ENCODE data around the gene LRP8. TPM values are rescaled to one million over a fixed set of nuclear protein-coding genes. Genes with fewer than 3 reads are reported as not detected.

LRP8 gene
- total RNA-seq, 1 experiment from 2014 or later, result 56.3 TPM

DNA sequence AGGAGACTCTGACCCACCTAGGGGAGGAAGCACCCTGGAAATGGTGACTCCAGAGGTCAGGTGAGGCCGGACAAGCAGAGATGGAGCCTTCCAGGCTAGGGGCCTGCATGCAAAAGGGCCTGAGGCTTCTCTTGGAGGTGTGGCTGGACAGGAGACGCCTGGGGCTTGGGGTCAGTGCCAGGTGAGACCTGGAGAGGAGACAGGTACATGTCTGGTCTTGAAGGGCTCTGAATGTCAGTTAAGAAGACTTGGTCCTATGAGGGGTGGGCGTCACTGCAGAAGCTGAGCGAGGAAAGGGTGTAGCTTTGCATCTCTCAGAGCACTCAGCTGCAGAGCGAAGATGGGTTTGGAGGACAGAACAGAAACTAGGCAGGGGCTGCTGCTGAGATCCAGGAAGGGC, 14.3 kb downstream of the LRP8 start:
- no TSS peak for BruUV-seq (replicated peaks)
- ATAC-seq, result no peak
- intact Hi-C loops (cut with micrococcal nuclease), result no loop called here
- H3K27ac ChIP-seq (ENCODE audit: low read depth, low read length), result no peak overlapping the region
- H3K9me3 ChIP-seq (ENCODE audit: control insufficient read depth in 1 of 2, insufficient read depth in 1 of 2, low read depth in 1 of 2, low read length in 2 of 2), result no peaks in the 10 kb centered on the region
- H3K79me2 ChIP-seq (ENCODE audit: insufficient read depth, low read length), result peaks cover 69% of the 10 kb centered on the region; the same call in 1 of the 2 replicates
- ChIA-PET RAD21 (ENCODE audit: low non-redundant PET in 1 of 2, low total read pairs in 2 of 2, uncharacterized antibody in 2 of 2, unreplicated experiment in 2 of 2) (no interaction called here), CTCF (interaction anchor here (1.4 kb wide), 1 partner anchor 35 kb away, joined by 3 read pairs; no protein-coding TSS in a partner anchor), POLR2A (no interaction called here)
- H3K4me1 ChIP-seq (ENCODE audit: control insufficient read depth in 1 of 2, insufficient read depth in 2 of 2, low read length in 2 of 2), result no peaks in the 10 kb centered on the region
- DNase-seq (ENCODE audit: low read depth, low spot score), result no peak
- TF ChIP-seq POLR2A (IDR thresholded peaks at IDR 0.05; ENCODE audit: borderline replicate concordance, extremely low read depth, insufficient read depth, insufficient read length), result no peak
- no peak for TF ChIP-seq CEBPB (IDR thresholded peaks at IDR 0.05; ENCODE audit: low read depth)
- no peak for TF ChIP-seq ZNF274 (IDR thresholded peaks at IDR 0.05; ENCODE audit: low read depth, low read length)
- H3K27me3 ChIP-seq (ENCODE audit: insufficient read depth, low read length), result no peaks in the 10 kb centered on the region
- no peak overlapping the region for H3K9ac ChIP-seq (ENCODE audit: low read length)
- H3K36me3 ChIP-seq (ENCODE audit: control insufficient read depth in 1 of 2, insufficient read depth in 2 of 2, low read length in 2 of 2), result peaks cover 0 to 20% of the 10 kb centered on the region in 2 experiments; a peak in 1 of 4 replicates
- H3K4me2 ChIP-seq (ENCODE audit: low read length), result no peak overlapping the region
- H3K9me2 ChIP-seq (ENCODE audit: insufficient read depth), result no peaks in the 10 kb centered on the region
- no peak overlapping the region for H3K4me3 ChIP-seq (replicated peaks in 1 of 2; ENCODE audit: low read depth in 1 of 2, low read length in 2 of 2)
- no peaks in the 10 kb centered on the region for H4K20me1 ChIP-seq (ENCODE audit: insufficient read depth)
- H2AFZ ChIP-seq (ENCODE audit: low read depth, low read length, poor library complexity, severe bottlenecking), result no peak overlapping the region

DNA sequence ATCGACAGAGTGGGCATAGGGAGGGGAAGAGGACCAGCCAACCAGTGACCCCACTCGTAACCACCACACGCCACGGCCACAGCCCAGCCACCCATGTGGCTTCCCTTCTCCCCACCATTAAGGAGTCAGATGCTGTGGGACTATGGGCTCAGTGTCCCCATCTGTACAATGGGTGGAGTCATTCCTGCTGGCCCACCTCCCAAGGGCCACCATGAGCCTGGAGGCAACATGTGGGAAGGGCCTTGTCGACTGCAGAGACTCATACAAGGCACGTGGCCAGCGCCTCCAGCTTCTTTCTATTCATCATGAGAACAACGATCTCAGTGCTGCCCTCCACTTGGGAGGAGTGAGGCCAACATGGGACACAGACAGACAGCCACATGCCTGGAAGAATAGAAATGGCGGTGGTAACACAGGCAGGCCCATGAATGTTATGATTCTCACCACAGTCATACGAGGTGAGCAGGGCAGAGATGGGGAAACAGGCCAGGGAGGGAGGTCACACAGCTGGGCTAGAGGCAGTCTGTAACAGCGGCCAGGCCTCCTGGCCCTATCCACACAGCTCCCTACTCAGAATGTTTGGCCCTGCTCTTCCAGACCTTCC, 16.1 kb downstream of the LRP8 start:
- Histone ChIP-seq H3K36me3 (ENCODE audit: control insufficient read depth in 1 of 2, insufficient read depth in 2 of 2, low read length in 2 of 2) (peaks cover 0 to 20% of the 10 kb centered on the region in 2 experiments; a peak in 1 of 4 replicates), H3K27me3 (ENCODE audit: insufficient read depth, low read length) (no peaks in the 10 kb centered on the region), H3K9ac (ENCODE audit: low read length) (no peak overlapping the region), H3K9me3 (ENCODE audit: control insufficient read depth in 1 of 2, insufficient read depth in 1 of 2, low read depth in 1 of 2, low read length in 2 of 2) (no peaks in the 10 kb centered on the region), H3K27ac (ENCODE audit: low read depth, low read length) (no peak overlapping the region), H3K4me3 (replicated peaks in 1 of 2; ENCODE audit: low read depth in 1 of 2, low read length in 2 of 2) (no peak overlapping the region), H3K9me2 (ENCODE audit: insufficient read depth) (no peaks in the 10 kb centered on the region), H4K20me1 (ENCODE audit: insufficient read depth) (no peaks in the 10 kb centered on the region), H2AFZ (ENCODE audit: low read depth, low read length, poor library complexity, severe bottlenecking) (no peak overlapping the region), H3K79me2 (ENCODE audit: insufficient read depth, low read length) (peaks cover 67% of the 10 kb centered on the region; the same call in 1 of the 2 replicates), H3K4me1 (ENCODE audit: control insufficient read depth in 1 of 2, insufficient read depth in 2 of 2, low read length in 2 of 2) (no peaks in the 10 kb centered on the region; a peak in 1 of 4 replicates), H3K4me2 (ENCODE audit: low read length) (no peak overlapping the region)
- no peak for DNase-seq (ENCODE audit: low read depth, low spot score)
- ATAC-seq, result no peak
- CTCF ChIA-PET, result interaction anchor here (1.5 kb wide), 1 partner anchor 82 kb away, joined by 4 read pairs; no protein-coding TSS in a partner anchor
- POLR2A ChIA-PET, result no interaction called here
- RAD21 ChIA-PET (ENCODE audit: low non-redundant PET in 1 of 2, low total read pairs in 2 of 2, uncharacterized antibody in 2 of 2, unreplicated experiment in 2 of 2), result no interaction called here
- intact Hi-C loops (cut with micrococcal nuclease), result no loop called here
- no TSS peak for BruUV-seq (replicated peaks)
- TF ChIP-seq EZH2 (IDR thresholded peaks at IDR 0.05) (no peak), EGR1 (IDR thresholded peaks at IDR 0.05; ENCODE audit: low read depth) (no peak), SRF (IDR thresholded peaks at IDR 0.05; ENCODE audit: low read depth) (no peak), CEBPB (IDR thresholded peaks at IDR 0.05; ENCODE audit: low read depth) (no peak), POLR2A (IDR thresholded peaks at IDR 0.05; ENCODE audit: borderline replicate concordance, extremely low read depth, insufficient read depth, insufficient read length) (no peak), CBX3 (IDR thresholded peaks at IDR 0.05; ENCODE audit: low read depth) (no peak), EZH2phosphoT487 (IDR thresholded peaks at IDR 0.05; ENCODE audit: borderline replicate concordance) (no peak), SP1 (IDR thresholded peaks at IDR 0.05; ENCODE audit: low read depth) (no peak)
- TF ChIP-seq, protein P1, sequence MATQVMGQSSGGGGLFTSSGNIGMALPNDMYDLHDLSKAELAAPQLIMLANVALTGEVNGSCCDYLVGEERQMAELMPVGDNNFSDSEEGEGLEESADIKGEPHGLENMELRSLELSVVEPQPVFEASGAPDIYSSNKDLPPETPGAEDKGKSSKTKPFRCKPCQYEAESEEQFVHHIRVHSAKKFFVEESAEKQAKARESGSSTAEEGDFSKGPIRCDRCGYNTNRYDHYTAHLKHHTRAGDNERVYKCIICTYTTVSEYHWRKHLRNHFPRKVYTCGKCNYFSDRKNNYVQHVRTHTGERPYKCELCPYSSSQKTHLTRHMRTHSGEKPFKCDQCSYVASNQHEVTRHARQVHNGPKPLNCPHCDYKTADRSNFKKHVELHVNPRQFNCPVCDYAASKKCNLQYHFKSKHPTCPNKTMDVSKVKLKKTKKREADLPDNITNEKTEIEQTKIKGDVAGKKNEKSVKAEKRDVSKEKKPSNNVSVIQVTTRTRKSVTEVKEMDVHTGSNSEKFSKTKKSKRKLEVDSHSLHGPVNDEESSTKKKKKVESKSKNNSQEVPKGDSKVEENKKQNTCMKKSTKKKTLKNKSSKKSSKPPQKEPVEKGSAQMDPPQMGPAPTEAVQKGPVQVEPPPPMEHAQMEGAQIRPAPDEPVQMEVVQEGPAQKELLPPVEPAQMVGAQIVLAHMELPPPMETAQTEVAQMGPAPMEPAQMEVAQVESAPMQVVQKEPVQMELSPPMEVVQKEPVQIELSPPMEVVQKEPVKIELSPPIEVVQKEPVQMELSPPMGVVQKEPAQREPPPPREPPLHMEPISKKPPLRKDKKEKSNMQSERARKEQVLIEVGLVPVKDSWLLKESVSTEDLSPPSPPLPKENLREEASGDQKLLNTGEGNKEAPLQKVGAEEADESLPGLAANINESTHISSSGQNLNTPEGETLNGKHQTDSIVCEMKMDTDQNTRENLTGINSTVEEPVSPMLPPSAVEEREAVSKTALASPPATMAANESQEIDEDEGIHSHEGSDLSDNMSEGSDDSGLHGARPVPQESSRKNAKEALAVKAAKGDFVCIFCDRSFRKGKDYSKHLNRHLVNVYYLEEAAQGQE (IDR thresholded peaks at IDR 0.05; ENCODE audit: low read depth), result no peak
- TF ChIP-seq, protein P2, sequence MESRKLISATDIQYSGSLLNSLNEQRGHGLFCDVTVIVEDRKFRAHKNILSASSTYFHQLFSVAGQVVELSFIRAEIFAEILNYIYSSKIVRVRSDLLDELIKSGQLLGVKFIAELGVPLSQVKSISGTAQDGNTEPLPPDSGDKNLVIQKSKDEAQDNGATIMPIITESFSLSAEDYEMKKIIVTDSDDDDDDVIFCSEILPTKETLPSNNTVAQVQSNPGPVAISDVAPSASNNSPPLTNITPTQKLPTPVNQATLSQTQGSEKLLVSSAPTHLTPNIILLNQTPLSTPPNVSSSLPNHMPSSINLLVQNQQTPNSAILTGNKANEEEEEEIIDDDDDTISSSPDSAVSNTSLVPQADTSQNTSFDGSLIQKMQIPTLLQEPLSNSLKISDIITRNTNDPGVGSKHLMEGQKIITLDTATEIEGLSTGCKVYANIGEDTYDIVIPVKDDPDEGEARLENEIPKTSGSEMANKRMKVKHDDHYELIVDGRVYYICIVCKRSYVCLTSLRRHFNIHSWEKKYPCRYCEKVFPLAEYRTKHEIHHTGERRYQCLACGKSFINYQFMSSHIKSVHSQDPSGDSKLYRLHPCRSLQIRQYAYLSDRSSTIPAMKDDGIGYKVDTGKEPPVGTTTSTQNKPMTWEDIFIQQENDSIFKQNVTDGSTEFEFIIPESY (IDR thresholded peaks at IDR 0.05; ENCODE audit: extremely low read depth, insufficient replicate concordance, low read length), result no peak
- TF ChIP-seq, protein P3, sequence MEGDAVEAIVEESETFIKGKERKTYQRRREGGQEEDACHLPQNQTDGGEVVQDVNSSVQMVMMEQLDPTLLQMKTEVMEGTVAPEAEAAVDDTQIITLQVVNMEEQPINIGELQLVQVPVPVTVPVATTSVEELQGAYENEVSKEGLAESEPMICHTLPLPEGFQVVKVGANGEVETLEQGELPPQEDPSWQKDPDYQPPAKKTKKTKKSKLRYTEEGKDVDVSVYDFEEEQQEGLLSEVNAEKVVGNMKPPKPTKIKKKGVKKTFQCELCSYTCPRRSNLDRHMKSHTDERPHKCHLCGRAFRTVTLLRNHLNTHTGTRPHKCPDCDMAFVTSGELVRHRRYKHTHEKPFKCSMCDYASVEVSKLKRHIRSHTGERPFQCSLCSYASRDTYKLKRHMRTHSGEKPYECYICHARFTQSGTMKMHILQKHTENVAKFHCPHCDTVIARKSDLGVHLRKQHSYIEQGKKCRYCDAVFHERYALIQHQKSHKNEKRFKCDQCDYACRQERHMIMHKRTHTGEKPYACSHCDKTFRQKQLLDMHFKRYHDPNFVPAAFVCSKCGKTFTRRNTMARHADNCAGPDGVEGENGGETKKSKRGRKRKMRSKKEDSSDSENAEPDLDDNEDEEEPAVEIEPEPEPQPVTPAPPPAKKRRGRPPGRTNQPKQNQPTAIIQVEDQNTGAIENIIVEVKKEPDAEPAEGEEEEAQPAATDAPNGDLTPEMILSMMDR (IDR thresholded peaks at IDR 0.05 in 2 of 3, conservative IDR thresholded peaks at IDR 0.05 in 1 of 3; ENCODE audit: borderline replicate concordance in 1 of 3, insufficient read depth in 1 of 3, low read depth in 2 of 3, low read length in 2 of 3), result no peak
